B cell (primary cell): ENCODE results near the gene TMEM87B. TPM values are rescaled to one million over a fixed set of nuclear protein-coding genes. Genes with fewer than 3 reads are reported as not detected.

Experiments
- ATAC-seq: fragments of 200-7000 bp; cut with Tn5 transposase; one replicate; pipeline ENCODE4 v1.10.0; 2021; ENCODE audit warnings: low read depth, mild to moderate bottlenecking, moderate number of reproducible peaks, moderate library complexity
- CTCF ChIA-PET: fragments of 350-600 bp; sonication (Branson Sonifier 250); formaldehyde crosslinking; loops from one replicate; lab custom pipeline; 2021; ENCODE audit warnings: antibody characterized with exemption, inconsistent platforms; lab: Charles Lee
- POLR2A ChIA-PET: fragments of 350-600 bp; sonication (Branson Sonifier 250); formaldehyde crosslinking; loops from one replicate; lab custom pipeline; 2021; ENCODE audit warnings: antibody characterized with exemption; lab: Charles Lee
- DNase-seq: peaks from one replicate; pipeline ENCODE4 v3.0.0; 2013
- H2AFZ ChIP-seq: 2 replicates; pipeline ENCODE4 v1.6.1; 2012; ENCODE audit warnings: mild to moderate bottlenecking, low read depth, low read length; ENCODE audit not compliant: insufficient read depth, poor library complexity, severe bottlenecking
- H3K27ac ChIP-seq, 2 donors: 1 replicate in 1 of 2; 2 replicates in 1 of 2; pipeline ENCODE4 v1.5.1; 2012 to 2013; ENCODE audit warnings: low read length in 2 of 2, mild to moderate bottlenecking in 2 of 2, moderate library complexity in 1 of 2
- H3K27me3 ChIP-seq, 4 experiments: fragments of 200-600 bp in 1 of 4; sonication (generic) in 1 of 4; replicated peaks in 1 of 4; 1 replicate in 2 of 4; 2 replicates in 2 of 4; pipeline versions ENCODE4 v1.6.1 to v1.7.0; 2013 to 2016; ENCODE audit warnings: low read length in 3 of 4, mild to moderate bottlenecking in 2 of 4, mixed read lengths in 1 of 4, moderate library complexity in 1 of 4; ENCODE audit not compliant: insufficient read depth in 4 of 4, control insufficient read depth in 3 of 4; ENCODE audit errors: control extremely low read depth in 1 of 4
- H3K36me3 ChIP-seq, 2 experiments: replicated peaks in 1 of 2; 1 replicate in 1 of 2; 2 replicates in 1 of 2; pipeline versions ENCODE4 v1.6.1 to v1.7.1; 2013; ENCODE audit warnings: low read length in 1 of 2; ENCODE audit not compliant: insufficient read depth in 2 of 2, control insufficient read depth in 1 of 2; ENCODE audit errors: control extremely low read depth in 1 of 2, extremely low read depth in 1 of 2
- H3K4me1 ChIP-seq, 2 donors: fragments of 200-600 bp in 1 of 2; sonication (generic) in 1 of 2; 1 replicate in 1 of 2; 2 replicates in 1 of 2; pipeline versions ENCODE4 v1.5.1 to v1.6.1; 2013 to 2017; ENCODE audit warnings: low read length in 2 of 2; ENCODE audit not compliant: control insufficient read depth in 2 of 2, insufficient read depth in 2 of 2
- H3K4me2 ChIP-seq: replicated peaks from 2 replicates; pipeline ENCODE3; 2012; ENCODE audit warnings: mild to moderate bottlenecking, low read depth, low read length; ENCODE audit not compliant: poor library complexity, severe bottlenecking
- H3K4me3 ChIP-seq, 5 experiments: fragments of 200-600 bp in 1 of 5; sonication (generic) in 1 of 5; 1 replicate in 3 of 5; 2 replicates in 2 of 5; pipeline versions ENCODE4 v1.5.1 to v1.7.0; 2011 to 2016; ENCODE audit warnings: low read length in 4 of 5, mild to moderate bottlenecking in 4 of 5, low read depth in 2 of 5, control low read depth in 1 of 5, moderate library complexity in 1 of 5; ENCODE audit not compliant: insufficient read depth in 1 of 5; ENCODE audit errors: control extremely low read depth in 1 of 5, extremely low read depth in 1 of 5
- H3K79me2 ChIP-seq: fragments of 200-600 bp; sonication (generic); one replicate; pipeline ENCODE4 v1.6.0; 2016; ENCODE audit warnings: low read length; ENCODE audit not compliant: control insufficient read depth, insufficient read depth
- H3K9ac ChIP-seq: fragments of 200-600 bp; sonication (generic); 2 replicates; pipeline ENCODE4 v1.6.1; 2017; ENCODE audit warnings: mild to moderate bottlenecking, low read length, moderate library complexity
- H3K9me3 ChIP-seq, 3 donors: one replicate each; pipeline versions ENCODE4 v1.6.1 to v1.7.1; 2013; ENCODE audit warnings: low read length in 2 of 3; ENCODE audit not compliant: control insufficient read depth in 2 of 3, insufficient read depth in 1 of 3; ENCODE audit errors: control extremely low read depth in 1 of 3
- H4K20me1 ChIP-seq: 2 replicates; pipeline ENCODE4 v1.6.0; 2012; ENCODE audit warnings: mild to moderate bottlenecking, low read length; ENCODE audit not compliant: insufficient read depth, control insufficient read depth, poor library complexity, severe bottlenecking
- H3K27ac Mint-ChIP-seq: one replicate; pipeline ENCODE4 v1.8.0; 2021; ENCODE audit warnings: mixed read lengths
- H3K27me3 Mint-ChIP-seq: one replicate; pipeline ENCODE4 v1.8.0; 2021; ENCODE audit warnings: mixed read lengths
- H3K4me1 Mint-ChIP-seq: one replicate; pipeline ENCODE4 v1.8.0; 2021; ENCODE audit warnings: mixed read lengths
- H3K4me3 Mint-ChIP-seq: one replicate; pipeline ENCODE4 v1.8.0; 2021; ENCODE audit warnings: mixed read lengths
- H3K9me3 Mint-ChIP-seq: one replicate; pipeline ENCODE4 v1.8.0; 2022; ENCODE audit warnings: mixed read lengths; ENCODE audit not compliant: insufficient read depth
- CTCF ChIP-seq: fragments of 200-600 bp; IDR thresholded peaks from one replicate; pipeline ENCODE4 v1.8.0; 2022; ENCODE audit warnings: antibody characterized with exemption, mild to moderate bottlenecking
- EZH2 ChIP-seq: IDR thresholded peaks from 2 replicates; pipeline ENCODE4 v1.6.1; 2012; ENCODE audit warnings: borderline replicate concordance, low read depth, mild to moderate bottlenecking, moderate library complexity, low read length; ENCODE audit not compliant: insufficient read depth, poor library complexity, severe bottlenecking
- WGBS: methylation state at CpG from one replicate; pipeline ENCODE4 v1.1.5; 2013; ENCODE audit warnings: missing lambda C conversion rate; ENCODE audit not compliant: insufficient coverage; 5-methylcytosine and 5-hydroxymethylcytosine counted together
- intact Hi-C: fragments of 100-400 bp; cut with micrococcal nuclease; formaldehyde crosslinking; loops from one replicate; pipeline ENCODE4 v1.10.0; 2022
- polyA plus RNA-seq: library from polyadenylated mRNA; depleted of rRNA; stranded (reverse); fragments of >200 nt; gene quantifications from 2 replicates; pipeline ENCODE4 v1.2.3, GENCODE V29; 2012
- total RNA-seq, 2 donors: library from RNA; stranded (reverse); fragments of 120-200 nt in 1 of 2; gene quantifications; 1 replicate in 1 of 2; 2 replicates in 1 of 2; pipeline versions ENCODE4 v1.2.3 to v1.2.4, GENCODE V29; 2013 to 2022

Gene TMEM87B
- total and polyA plus RNA-seq, 2 donors (not counting 1 experiment from before 2014, with no cell fraction given) = 9.4 to 21.0 TPM

GRCh38 chr2:112029164-112029563, 25.9 kb upstream of the TMEM87B start:
- H3K79me2 ChIP-seq = no peaks in the 10 kb centered on the region
- no peaks in the 10 kb centered on the region for H3K9me3 Mint-ChIP-seq
- H3K27ac ChIP-seq = no peak overlapping the region
- DNase-seq (no peak), ATAC-seq (no peak)
- ChIA-PET POLR2A (interaction anchor here (0.6 kb wide), 1 partner anchor 100 kb away, joined by 4 read pairs; no protein-coding TSS in a partner anchor), CTCF (no interaction called here)
- no peaks in the 10 kb centered on the region for H3K4me1 ChIP-seq
- H4K20me1 ChIP-seq = no peaks in the 10 kb centered on the region
- no peak overlapping the region for H3K27ac Mint-ChIP-seq
- H3K4me3 Mint-ChIP-seq = no peak overlapping the region
- H3K27me3 ChIP-seq = peaks cover 0 to 5% (median 0%) of the 10 kb centered on the region in 4 experiments
- H3K4me3 ChIP-seq = no peak overlapping the region
- H3K4me1 Mint-ChIP-seq = no peaks in the 10 kb centered on the region
- H2AFZ ChIP-seq = no peak overlapping the region
- TF ChIP-seq CTCF (no peak), EZH2 (no peak)
- peaks cover 13% of the 10 kb centered on the region for H3K27me3 Mint-ChIP-seq
- no peaks in the 10 kb centered on the region for H3K9me3 ChIP-seq
- WGBS = 93% methylated on average over 2 of the region's 2 CpGs
- no peaks in the 10 kb centered on the region for H3K36me3 ChIP-seq
- H3K4me2 ChIP-seq = no peak overlapping the region
- intact Hi-C loops = no loop called here
- no peak overlapping the region for H3K9ac ChIP-seq

DNA sequence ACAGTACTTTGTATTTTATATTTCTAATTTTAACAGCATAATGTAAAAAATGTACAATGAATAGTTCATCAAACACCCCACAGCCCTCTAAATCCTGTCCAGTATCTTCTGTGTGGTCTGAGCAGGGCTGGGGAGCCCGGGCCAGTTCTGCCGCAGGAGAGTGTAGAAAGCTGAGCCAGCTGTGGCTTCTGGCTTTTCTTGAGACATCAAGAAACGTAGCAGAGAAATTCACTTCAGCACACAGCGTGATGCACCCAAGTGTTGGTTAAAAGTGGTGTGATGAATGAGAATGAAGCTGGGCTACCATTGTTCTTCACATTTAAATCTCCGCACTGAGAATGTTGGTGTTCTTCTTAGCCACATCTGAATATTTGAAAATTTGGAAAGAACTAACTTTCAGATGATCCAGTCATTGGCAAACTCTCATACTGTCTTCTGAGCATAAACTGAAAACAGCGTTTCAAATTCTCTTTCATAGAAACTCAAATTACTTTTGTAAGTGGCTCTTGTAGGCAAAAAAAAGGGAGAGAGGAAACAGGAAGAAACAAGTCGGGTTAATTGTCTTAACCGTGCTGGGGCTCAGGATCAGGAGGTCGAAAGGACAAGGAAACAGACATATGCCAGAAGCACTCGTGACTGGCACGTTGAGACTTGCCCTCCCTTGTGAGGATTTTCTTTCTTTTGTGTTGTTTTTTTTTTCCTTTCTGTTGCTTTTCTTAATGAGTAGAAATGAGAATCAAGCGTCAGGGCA, 23.4 kb upstream of the TMEM87B start:
- CTCF ChIA-PET = interaction anchor here (0.7 kb wide), 1 partner anchor 145 kb away, joined by 3 read pairs; no protein-coding TSS in a partner anchor
- no peak for TF ChIP-seq CTCF
- no peak for TF ChIP-seq EZH2
- Histone ChIP-seq H3K4me2 (no peak overlapping the region), H3K4me1 (no peaks in the 10 kb centered on the region), H3K9me3 (peaks cover 0 to 8% (median 0%) of the 10 kb centered on the region in 3 donors), H3K36me3 (no peaks in the 10 kb centered on the region), H3K27ac (no peak overlapping the region), H3K27me3 (peaks cover 0 to 5% (median 0%) of the 10 kb centered on the region in 4 experiments), H3K9ac (no peak overlapping the region), H3K79me2 (no peaks in the 10 kb centered on the region), H3K4me3 (no peak overlapping the region), H2AFZ (no peak overlapping the region), H4K20me1 (no peaks in the 10 kb centered on the region)
- Mint-ChIP-seq H3K4me1 (no peaks in the 10 kb centered on the region), H3K9me3 (no peaks in the 10 kb centered on the region), H3K4me3 (no peak overlapping the region), H3K27ac (no peak overlapping the region), H3K27me3 (peaks cover 13% of the 10 kb centered on the region)
- 11% methylated on average over 3 of the region's 12 CpGs for WGBS
- DNase-seq (no peak), ATAC-seq (no peak)
- POLR2A ChIA-PET = no interaction called here
- intact Hi-C loops = no loop called here
